IPS DF 4.7 (cell line): ENCODE data around the gene C1QTNF9.
"Not testable (repeated sequence)": the region's sequence is repeated elsewhere in the genome, so short reads cannot be mapped to it uniquely, and the experiment has no call there.

ENCODE experiments used
- DNase-seq: peaks from one replicate; pipeline ENCODE4 v3.0.0-alpha.2; 2013; ENCODE audit warnings: low spot score; ENCODE audit errors: extremely low read depth

The C1QTNF9 gene

DNA sequence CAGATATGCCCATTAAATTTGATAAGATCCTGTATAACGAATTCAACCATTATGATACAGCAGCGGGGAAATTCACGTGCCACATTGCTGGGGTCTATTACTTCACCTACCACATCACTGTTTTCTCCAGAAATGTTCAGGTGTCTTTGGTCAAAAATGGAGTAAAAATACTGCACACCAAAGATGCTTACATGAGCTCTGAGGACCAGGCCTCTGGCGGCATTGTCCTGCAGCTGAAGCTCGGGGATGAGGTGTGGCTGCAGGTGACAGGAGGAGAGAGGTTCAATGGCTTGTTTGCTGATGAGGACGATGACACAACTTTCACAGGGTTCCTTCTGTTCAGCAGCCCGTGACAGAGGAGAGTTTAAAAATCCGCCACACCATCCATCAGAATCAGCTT, 12.0 kb downstream of the C1QTNF9 start:
- not testable (repeated sequence) for DNase-seq

DNA sequence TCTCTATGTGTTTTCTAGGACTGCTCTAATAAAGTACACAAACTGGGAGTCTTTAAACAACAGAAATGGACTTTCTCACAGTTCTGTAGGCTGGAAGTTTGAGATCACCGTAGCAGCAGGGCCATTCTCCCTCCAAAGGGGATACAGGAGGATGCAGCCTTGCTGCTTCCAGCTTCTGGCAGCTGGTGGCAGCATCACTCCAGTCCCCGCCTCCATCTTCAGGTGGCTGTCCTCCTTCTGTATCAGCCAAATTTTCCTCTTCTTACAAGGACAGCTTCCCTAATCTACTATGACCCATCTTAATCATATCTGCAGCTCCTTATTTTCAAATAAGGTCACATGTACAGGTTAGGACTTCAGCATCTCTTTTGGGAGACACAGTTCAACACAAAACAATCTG, 13.1 kb downstream of the C1QTNF9 start:
- not testable (repeated sequence) for DNase-seq

DNA sequence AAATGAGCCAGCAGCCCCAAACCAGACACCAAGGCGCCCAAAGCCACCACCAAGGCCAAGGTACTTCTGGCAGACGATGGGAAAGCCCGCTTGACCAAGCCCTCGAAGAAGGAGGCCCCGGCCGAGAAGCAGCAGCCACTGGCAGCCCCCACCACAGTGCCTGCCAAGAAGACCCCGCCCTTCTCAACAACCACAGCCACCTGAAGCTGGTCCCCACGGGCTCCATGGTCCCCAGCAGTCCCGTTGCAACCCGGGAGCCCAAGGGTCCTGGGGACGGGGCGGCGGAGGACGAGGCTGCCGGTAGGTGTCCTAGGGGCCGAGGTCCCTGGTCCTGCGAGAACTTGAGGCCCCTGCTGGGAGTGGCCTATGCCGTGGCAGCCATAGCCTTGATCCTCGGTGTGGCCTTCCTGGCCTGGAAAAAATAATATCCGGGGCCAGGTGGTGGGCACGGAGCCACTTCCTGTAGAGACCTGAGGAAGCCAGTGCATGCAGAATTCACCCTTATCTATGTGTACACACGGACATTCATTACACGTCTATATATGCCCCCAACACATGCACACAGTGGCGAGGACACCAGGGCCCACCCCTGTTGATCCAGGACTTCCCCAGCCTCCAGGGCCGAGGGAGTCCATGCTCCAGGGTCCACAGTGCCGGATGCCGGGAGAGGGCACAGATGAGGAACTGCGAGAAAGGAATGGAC, 13.8 kb downstream of the C1QTNF9 start:
- no peak for DNase-seq

DNA sequence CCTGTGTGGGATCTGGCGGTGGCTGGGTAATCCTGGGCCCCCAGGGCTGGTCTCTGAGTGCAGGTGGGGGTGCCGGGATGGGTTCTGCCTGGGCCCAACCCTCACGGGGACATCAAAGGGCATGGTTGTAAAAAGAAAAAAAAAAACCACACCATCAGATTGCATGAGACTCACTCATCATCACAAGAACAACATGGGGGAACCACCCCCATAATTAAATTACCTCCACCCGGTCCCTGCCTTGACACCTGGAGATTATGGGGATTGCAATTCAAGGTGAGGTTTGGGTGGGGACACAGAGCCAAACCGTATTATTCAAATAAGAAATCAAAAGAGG, 14.3 kb downstream of the C1QTNF9 start:
- DNase-seq = no peak

DNA sequence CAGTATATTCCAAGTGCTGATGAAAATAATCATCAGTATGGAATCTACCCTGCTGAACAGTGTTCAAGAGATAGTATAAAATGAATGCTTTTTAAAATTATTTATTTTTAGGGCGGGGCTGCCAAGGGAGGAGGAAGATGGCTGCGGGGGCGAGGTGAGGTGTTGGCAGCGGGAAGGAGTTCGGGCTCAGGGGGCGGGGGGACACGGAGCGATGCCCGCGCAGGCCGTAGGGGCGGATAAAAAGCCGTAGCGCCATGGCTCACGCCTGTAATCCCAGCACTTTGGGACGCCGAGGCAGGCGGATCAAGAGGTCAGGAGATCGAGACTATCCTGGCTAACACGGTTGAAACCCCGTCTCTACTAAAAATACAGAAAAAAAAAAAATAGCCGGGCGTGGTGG, 18.2 kb downstream of the C1QTNF9 start:
- DNase-seq = not testable (repeated sequence)

DNA sequence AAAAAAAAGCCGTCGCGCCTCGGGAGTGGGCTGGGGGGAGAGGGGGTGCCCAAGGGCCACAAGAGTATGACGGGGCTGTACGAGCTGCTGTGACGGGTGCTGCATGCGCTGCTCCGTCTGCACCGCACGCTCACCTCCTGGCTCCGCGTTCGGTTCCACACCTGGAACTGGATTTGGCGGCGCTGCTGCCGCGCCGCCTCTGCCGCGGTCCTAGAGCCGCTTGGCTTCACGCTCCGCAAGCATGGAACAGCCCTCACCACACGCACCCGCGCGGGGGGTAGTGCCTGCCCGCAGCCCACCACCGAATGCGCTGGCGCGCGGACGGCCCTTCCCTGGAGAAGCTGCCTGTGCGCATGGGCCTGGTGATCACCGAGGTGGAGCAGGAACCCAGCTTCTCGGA, 18.8 kb downstream of the C1QTNF9 start:
- no peak for DNase-seq

- no peak for DNase-seq
These were observed 29.3 kb downstream of the C1QTNF9 start for GRCh38 chr13:24338721-24339120.

- no peak for DNase-seq
These were observed 30.7 kb downstream of the C1QTNF9 start for GRCh38 chr13:24339937-24340607.

DNA sequence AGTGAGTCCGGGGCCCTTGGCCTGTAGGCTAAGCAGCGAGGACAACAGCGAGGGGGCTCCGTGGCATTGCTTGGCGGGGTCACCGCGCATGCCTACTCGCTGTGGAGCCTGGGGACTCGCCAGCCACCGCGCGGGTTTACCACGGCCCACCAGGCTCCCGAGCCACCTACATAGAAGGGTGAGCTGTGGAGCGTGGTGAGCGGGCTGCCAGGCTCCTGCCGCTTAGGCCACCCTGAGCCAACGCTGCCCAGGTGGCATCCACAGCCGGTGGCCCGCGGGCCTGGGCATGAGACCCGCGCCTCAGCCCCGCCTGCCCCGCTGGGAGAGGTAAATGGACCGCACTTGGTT, 31.2 kb downstream of the C1QTNF9 start:
- DNase-seq = no peak

DNA sequence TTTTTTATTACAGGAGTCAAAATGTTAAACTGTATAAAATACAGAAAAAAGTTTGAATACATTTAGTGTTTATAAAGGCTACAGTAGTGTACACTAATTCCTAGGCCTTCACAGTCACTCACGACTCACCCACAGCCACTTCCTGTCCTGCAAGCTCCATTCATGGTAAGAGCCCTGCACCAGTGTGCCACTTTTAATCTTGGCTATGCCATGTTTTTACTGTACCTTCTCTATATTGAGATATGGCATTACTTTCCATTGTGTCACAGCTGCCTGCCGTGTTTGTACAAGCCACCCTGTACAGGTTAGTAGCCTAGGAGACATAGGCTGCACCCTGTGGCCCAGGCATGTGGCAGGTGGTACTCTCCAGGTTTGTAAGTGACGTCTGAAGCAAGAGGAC, 32.1 kb downstream of the C1QTNF9 start:
- DNase-seq = no peak

DNA sequence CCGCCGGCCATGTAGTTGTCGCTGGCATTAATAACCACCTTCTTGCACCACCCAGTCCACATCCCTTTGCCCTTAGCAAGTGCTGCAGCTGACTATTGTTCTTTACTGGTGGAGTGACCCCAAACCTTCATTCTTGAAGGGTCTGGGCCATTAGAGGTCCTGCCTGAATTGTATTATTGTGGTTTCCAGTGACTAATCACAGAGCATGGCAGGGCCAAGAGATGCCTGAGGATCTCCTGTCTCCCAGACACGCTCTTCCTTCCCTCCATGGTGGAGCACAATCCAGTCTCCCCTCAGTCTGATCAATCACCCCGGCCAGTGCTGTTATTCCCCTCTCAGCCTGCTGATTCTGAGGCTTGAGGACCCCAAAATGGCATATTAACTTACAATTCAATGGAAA, 39.0 kb downstream of the C1QTNF9 start:
- no peak for DNase-seq

DNA sequence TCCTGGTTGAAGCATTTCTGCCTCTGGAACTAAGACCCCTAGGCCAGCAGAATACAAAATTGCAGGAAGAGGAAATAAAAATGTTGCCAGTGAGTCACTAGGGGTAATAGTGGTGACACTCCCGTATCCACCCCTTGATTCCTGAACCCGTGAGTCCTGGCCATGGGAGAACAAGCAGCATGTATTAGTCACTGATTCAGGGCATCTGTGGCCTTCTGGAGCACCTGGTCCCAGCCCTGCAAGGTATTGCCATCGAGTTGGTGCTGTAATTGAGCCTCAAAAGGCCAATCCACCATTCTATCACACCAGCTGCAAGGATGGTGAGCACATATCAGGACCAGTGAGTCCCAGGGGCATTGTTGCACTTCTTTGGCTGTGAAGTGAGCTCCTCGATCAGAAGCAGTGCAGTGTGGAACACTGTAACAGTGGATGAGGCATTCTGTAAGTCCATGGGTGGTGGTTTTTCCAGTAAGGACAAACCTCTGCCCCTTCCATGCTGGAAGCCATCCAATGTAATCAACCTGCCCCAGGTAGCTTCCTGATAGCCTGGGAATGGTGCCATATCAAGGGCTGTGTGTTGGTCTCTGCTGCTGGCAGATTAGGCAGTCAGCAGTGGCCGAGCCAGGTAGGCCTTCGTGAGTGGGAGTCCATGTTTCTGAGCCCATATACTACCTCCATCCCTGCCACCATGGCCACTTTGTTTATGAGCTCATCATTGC, 39.6 kb downstream of the C1QTNF9 start:
- DNase-seq = no peak

DNA sequence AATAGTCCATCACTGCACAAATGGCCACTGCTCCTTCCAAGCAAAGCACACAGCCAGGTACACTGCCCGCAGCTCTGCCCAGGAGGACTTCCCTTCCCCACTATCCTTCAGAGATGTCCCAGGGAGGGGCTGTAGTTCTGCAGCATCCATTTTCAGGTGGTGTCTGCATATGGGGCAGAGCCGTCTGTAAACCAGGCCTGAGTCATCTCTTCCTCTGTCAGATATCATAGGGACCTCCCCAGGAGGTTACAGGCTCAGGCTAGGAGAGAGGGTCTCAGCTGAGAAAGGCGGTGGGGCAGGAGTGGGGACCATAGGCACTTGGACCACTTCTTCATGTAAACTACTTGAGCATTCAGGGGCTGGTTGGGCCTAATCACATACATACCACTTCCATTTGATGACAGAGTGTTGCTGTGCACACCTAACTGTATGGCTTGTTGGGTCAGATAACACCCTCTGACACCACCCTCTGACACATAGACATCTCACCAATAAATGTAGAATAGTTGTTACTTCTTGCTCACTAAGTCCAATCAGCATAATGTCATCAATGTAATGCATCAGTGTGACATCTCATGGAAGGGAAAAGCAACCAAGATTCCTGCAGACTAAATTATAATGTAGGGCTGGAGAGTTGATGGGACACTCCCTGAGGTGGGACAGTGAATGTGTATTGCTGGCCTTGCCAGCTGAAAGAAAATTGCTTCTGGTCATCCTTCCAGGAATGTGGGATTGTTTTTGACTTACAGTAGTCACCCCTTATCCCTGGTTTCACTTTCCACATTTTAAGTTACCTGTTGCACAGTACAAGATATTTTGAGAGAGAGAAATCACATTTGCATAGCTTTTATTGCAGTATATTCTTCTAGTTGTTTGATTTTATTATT, 40.6 kb downstream of the C1QTNF9 start:
- not testable (repeated sequence) for DNase-seq

DNA sequence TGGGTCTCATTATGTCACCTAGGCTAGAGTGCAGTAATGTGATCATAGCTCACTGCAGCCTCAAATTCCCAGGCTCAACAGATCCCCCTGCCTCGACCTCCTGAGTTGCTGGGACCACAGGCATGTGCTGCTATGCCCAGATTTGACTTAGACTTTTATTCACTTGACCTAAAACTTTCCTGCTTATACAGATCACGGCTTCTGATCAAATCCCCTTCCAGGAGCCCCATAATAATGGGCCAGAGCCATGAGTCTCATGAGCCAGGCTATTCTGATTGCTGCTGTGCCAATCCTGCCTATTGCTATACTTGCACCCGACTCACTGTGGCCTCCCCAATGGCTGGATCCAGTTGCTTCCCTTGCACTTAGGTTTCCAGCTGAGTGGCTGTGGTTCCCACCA, 42.0 kb downstream of the C1QTNF9 start:
- no peak for DNase-seq

DNA sequence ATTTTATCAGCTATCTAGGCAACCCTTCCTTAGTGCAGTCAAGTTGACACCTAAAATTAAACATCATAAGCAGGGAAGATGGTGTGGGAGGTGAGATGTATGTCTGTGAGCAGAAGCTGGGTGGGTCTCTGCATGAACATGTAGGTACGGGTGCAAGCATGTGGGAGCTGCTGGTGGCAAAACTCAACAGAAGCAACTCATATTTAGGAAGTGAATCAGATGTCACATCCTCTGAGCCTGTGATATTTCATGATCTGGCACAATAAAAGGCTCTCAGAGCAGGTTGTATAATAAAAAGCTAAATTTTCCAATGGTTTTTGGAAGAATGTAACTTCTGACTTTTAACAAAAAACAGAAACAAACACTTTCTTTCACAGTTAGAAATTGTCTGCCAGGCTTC, 44.4 kb downstream of the C1QTNF9 start:
- DNase-seq = no peak

DNA sequence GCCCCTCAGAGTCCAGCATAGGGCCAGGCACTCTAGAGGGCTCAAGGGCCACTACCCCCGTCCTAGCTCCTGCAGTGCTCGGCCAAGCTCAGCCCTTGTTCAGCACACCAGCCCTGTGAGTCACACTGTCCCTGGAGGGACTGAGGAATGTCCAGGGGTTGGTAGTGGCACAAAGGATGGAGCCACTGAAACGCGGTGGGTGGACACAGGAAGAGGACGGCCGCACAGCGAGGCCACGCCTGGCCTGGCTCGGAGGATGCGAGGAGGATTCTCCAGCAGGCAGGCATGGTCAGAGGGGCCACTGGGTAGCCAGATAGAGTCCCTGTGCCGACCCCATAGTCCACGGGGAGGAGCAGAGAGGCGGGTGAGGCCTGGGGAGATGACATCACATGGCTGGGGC, 45.7 kb downstream of the C1QTNF9 start:
- no peak for DNase-seq

DNA sequence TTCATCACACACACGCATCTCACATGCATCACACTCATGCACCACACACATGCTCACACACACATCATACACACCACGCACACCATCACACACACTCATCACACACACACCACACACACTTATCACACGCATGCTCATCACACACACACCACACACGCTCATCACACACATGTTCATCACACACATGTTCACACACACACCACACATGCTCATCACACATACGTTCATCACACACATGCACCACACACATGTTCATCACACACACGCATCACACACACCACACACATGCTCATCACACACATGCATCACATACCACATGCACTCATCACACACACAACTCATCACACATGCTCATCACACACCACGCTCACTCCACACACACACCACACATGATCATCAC, 46.9 kb downstream of the C1QTNF9 start:
- no peak for DNase-seq

DNA sequence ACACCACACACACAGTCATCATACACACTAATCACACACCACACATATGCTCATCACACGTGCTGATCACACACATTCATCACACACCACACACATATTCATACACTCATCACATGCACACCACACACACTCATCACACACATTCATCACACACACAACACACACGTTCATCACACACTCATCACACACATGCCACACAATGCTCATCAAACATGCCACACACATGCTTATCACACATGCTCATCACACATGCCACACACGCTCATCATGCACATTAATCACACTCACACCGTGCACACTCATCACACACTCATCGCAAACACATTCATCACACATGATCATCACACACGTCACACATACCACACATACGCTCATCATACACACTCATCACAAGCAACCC, 47.5 kb downstream of the C1QTNF9 start:
- DNase-seq = no peak

GRCh38 chr13:24357756-24358155, 48.4 kb downstream of the C1QTNF9 start:
- no peak for DNase-seq

- not testable (repeated sequence) for DNase-seq
These were observed 49.5 kb downstream of the C1QTNF9 start for GRCh38 chr13:24358836-24359235.

GRCh38 chr13:24359252-24359651, 49.9 kb downstream of the C1QTNF9 start:
- not testable (repeated sequence) for DNase-seq

DNA sequence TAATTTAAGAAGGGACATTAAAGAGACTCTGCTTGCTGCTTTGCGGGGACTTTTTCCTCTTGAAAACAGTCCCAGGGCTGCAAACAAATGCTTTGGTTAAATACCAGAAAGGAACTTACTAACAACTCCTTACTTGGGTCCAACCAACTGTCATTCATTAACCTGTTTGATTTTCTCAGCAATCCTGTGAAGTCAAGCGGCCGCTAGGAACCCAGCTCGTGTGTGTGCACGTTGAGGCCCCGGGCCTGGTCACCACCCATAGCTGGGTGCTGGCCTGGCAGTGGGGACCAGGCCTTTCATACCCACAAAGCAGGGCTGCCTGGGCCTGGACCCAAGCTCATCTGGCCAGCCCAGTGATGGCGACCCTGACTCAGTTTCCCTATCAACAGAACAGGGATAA, 50.7 kb downstream of the C1QTNF9 start:
- DNase-seq = no peak
